HCT116 (cell line): ENCODE data around the gene ZNF215. TPM values are rescaled to one million over a fixed set of nuclear protein-coding genes. Genes with fewer than 3 reads are reported as not detected.

Source experiments
- ATAC-seq: fragments of 200-7000 bp; cut with Tn5 transposase; 2 replicates; pipeline ENCODE4 v1.9.1; 2020; ENCODE audit warnings: mild to moderate bottlenecking, moderate library complexity
- BruUV-seq: library from RNA; stranded (reverse); fragments of 400-500 nt; replicated peaks from 2 replicates; lab custom pipeline; 2021; lab: Mats Ljungman, UMichigan
- CTCF ChIA-PET: fragments of 300-600 bp; sonication (Branson Sonifier 250); formaldehyde crosslinking; loops from one replicate; lab custom pipeline; 2021; ENCODE audit warnings: antibody characterized with exemption; lab: Charles Lee
- POLR2A ChIA-PET: fragments of 300-600, 350-600 bp; sonication (Branson Sonifier 250); formaldehyde crosslinking; loops from one replicate; lab custom pipeline; 2021; ENCODE audit warnings: antibody characterized with exemption; lab: Charles Lee
- RAD21 ChIA-PET, 2 experiments: fragments of 300-600 bp; sonication (Branson Sonifier 250); formaldehyde crosslinking; loops; one replicate each; lab custom pipeline; 2023; ENCODE audit warnings: low total read pairs in 2 of 2; ENCODE audit not compliant: uncharacterized antibody in 2 of 2, unreplicated experiment in 2 of 2, low non-redundant PET in 1 of 2; lab: Charles Lee
- DNase-seq: peaks from one replicate; pipeline ENCODE4 v3.0.0-alpha.2; 2010; ENCODE audit warnings: low read depth, low spot score
- H2AFZ ChIP-seq: fragments of 200-600 bp; shearing (Covaris generic), sonication (generic); 2 replicates; pipeline ENCODE4 v1.6.1; 2017; ENCODE audit warnings: low read depth, mixed run types, mixed read lengths, antibody characterized with exemption, low read length; ENCODE audit not compliant: poor library complexity, severe bottlenecking
- H3K27ac ChIP-seq: 2 replicates; pipeline ENCODE4 v1.5.1; 2012; ENCODE audit warnings: low read depth, low read length
- H3K27me3 ChIP-seq: fragments of 200-600 bp; sonication (generic); 2 replicates; pipeline ENCODE4 v1.6.1; 2016; ENCODE audit warnings: mixed run types, low read length, mixed read lengths; ENCODE audit not compliant: insufficient read depth
- H3K36me3 ChIP-seq, 2 experiments: fragments of 200-500 bp in 1 of 2; fragments of 200-600 bp in 1 of 2; sonication (Bioruptor generic) in 1 of 2; sonication (generic) in 1 of 2; 2 replicates each; pipeline versions ENCODE4 v1.5.1 to v1.6.1; 2014 to 2016; ENCODE audit warnings: low read length in 2 of 2, inconsistent platforms in 1 of 2, mixed read lengths in 1 of 2, mixed run types in 1 of 2; ENCODE audit not compliant: insufficient read depth in 2 of 2, control insufficient read depth in 1 of 2
- H3K4me1 ChIP-seq, 2 experiments: fragments of 200-600 bp in 1 of 2; sonication (generic) in 1 of 2; 2 replicates each; pipeline versions ENCODE4 v1.5.1 to v1.6.1; 2012 to 2017; ENCODE audit warnings: low read length in 2 of 2, inconsistent platforms in 1 of 2, mild to moderate bottlenecking in 1 of 2, mixed read lengths in 1 of 2, mixed run types in 1 of 2, moderate library complexity in 1 of 2; ENCODE audit not compliant: insufficient read depth in 2 of 2, control insufficient read depth in 1 of 2
- H3K4me2 ChIP-seq: fragments of 200-600 bp; sonication (generic); 2 replicates; pipeline ENCODE4 v1.6.1; 2017; ENCODE audit warnings: mixed run types, low read length, mixed read lengths
- H3K4me3 ChIP-seq, 2 experiments: fragments of 200-600 bp in 1 of 2; sonication (generic) in 1 of 2; replicated peaks in 1 of 2; 2 replicates each; pipeline ENCODE4 v1.5.1; 2011 to 2016; ENCODE audit warnings: low read length in 2 of 2, control low read depth in 1 of 2, low read depth in 1 of 2, mild to moderate bottlenecking in 1 of 2, mixed read lengths in 1 of 2, mixed run types in 1 of 2
- H3K79me2 ChIP-seq: fragments of 200-600 bp; sonication (generic); 2 replicates; pipeline ENCODE4 v1.6.1; 2017; ENCODE audit warnings: mild to moderate bottlenecking, mixed run types, low read length, moderate library complexity, mixed read lengths; ENCODE audit not compliant: insufficient read depth
- H3K9ac ChIP-seq: fragments of 200-600 bp; sonication (generic); 2 replicates; pipeline ENCODE4 v1.6.1; 2016; ENCODE audit warnings: low read length, mixed read lengths
- H3K9me2 ChIP-seq: fragments of 200-600 bp; sonication (generic), shearing (Covaris generic); 2 replicates; pipeline ENCODE4 v1.6.1; 2017; ENCODE audit warnings: mixed run types, mild to moderate bottlenecking, moderate library complexity; ENCODE audit not compliant: insufficient read depth
- H3K9me3 ChIP-seq, 2 experiments: fragments of 200-500 bp in 1 of 2; fragments of 200-600 bp in 1 of 2; sonication (Bioruptor generic) in 1 of 2; sonication (generic) in 1 of 2; 2 replicates each; pipeline ENCODE4 v1.6.1; 2014 to 2017; ENCODE audit warnings: low read length in 2 of 2, mixed read lengths in 2 of 2, inconsistent platforms in 1 of 2, low read depth in 1 of 2, mild to moderate bottlenecking in 1 of 2, mixed run types in 1 of 2, moderate library complexity in 1 of 2; ENCODE audit not compliant: control insufficient read depth in 1 of 2, insufficient read depth in 1 of 2
- H4K20me1 ChIP-seq: fragments of 200-600 bp; sonication (generic), shearing (Covaris generic); 2 replicates; pipeline ENCODE4 v1.6.1; 2017; ENCODE audit warnings: mixed run types, mild to moderate bottlenecking, moderate library complexity; ENCODE audit not compliant: insufficient read depth
- CBX3 ChIP-seq: IDR thresholded peaks from 2 replicates; pipeline ENCODE4 v1.6.1; 2012; ENCODE audit warnings: low read depth
- CEBPB ChIP-seq: IDR thresholded peaks from 2 replicates; pipeline ENCODE4 v1.6.1; 2012; ENCODE audit warnings: low read depth
- EZH2 ChIP-seq: fragments of 200-600 bp; sonication (generic); IDR thresholded peaks from 2 replicates; pipeline ENCODE4 v1.6.1; 2017; ENCODE audit warnings: antibody characterized with exemption, mixed run types
- FOSL1 ChIP-seq: IDR thresholded peaks from 2 replicates; pipeline ENCODE4 v1.6.1; 2012; ENCODE audit warnings: low read depth
- MAX ChIP-seq: IDR thresholded peaks from 2 replicates; pipeline ENCODE4 v1.6.1; 2012
- POLR2A ChIP-seq: IDR thresholded peaks from 2 replicates; pipeline ENCODE4 v1.7.0; 2011; ENCODE audit warnings: borderline replicate concordance; ENCODE audit not compliant: insufficient read depth, insufficient read length; ENCODE audit errors: extremely low read depth
- REST ChIP-seq: IDR thresholded peaks from 2 replicates; pipeline ENCODE4 v1.6.1; 2012; ENCODE audit warnings: low read depth
- SIN3A ChIP-seq: IDR thresholded peaks from 2 replicates; pipeline ENCODE4 v1.6.1; 2012; ENCODE audit warnings: low read depth
- SP1 ChIP-seq: IDR thresholded peaks from 2 replicates; pipeline ENCODE4 v1.6.1; 2012; ENCODE audit warnings: low read depth
- TCF7L2 ChIP-seq: IDR thresholded peaks from 2 replicates; pipeline ENCODE4 v1.7.0; 2011; ENCODE audit warnings: borderline replicate concordance, inconsistent platforms; ENCODE audit not compliant: insufficient read depth, insufficient read length; ENCODE audit errors: extremely low read depth
- ZFX ChIP-seq: fragments of 450-650 bp; IDR thresholded peaks from 2 replicates; pipeline ENCODE4 v1.6.1; 2017
- ZNF274 ChIP-seq: fragments of 200-500 bp; sonication (Bioruptor generic); IDR thresholded peaks from 2 replicates; pipeline ENCODE4 v1.6.1; 2014; ENCODE audit warnings: mild to moderate bottlenecking, low read depth, low read length, inconsistent platforms
- intact Hi-C: fragments of 100-400 bp; cut with micrococcal nuclease; formaldehyde crosslinking; loops from 2 replicates; pipeline ENCODE4 v1.10.0; 2022
- total RNA-seq: library from RNA; stranded (reverse); gene quantifications from one replicate; pipeline ENCODE4 v1.2.1, GENCODE V29; 2021; ENCODE audit not compliant: unreplicated experiment

The ZNF215 gene
- total RNA-seq, 1 experiment from 2014 or later: 9.9 TPM

GRCh38 chr11:6889835-6890234, 36.4 kb upstream of the ZNF215 start (continued):
- TF ChIP-seq FOSL1 (no peak), POLR2A (no peak), MAX (no peak), CEBPB (no peak)

- ChIA-PET POLR2A (no interaction called here), RAD21 (no interaction called here), CTCF (no interaction called here)
- Histone ChIP-seq H2AFZ (no peak within 1 kb of the TSS), H3K27me3 (peaks cover 34% of the 10 kb centered on the region), H3K9me3 (no peaks in the 10 kb centered on the region), H3K4me1 (no peaks in the 10 kb centered on the region), H3K9ac (no peak within 1 kb of the TSS), H3K9me2 (no peaks in the 10 kb centered on the region), H3K4me2 (no peak within 1 kb of the TSS), H4K20me1 (no peaks in the 10 kb centered on the region), H3K36me3 (no peaks in the 10 kb centered on the region), H3K27ac (no peak within 1 kb of the TSS), H3K4me3 (no peak within 1 kb of the TSS), H3K79me2 (no peaks in the 10 kb centered on the region)
- no TSS peak for BruUV-seq
- intact Hi-C loops: no loop called here
- no peak for DNase-seq
- TF ChIP-seq ZFX: no peak
- no peak for TF ChIP-seq SIN3A
- TF ChIP-seq SP1: no peak
- no peak for TF ChIP-seq EZH2
- no peak for TF ChIP-seq CBX3
- no peak for TF ChIP-seq CEBPB
- no peak for TF ChIP-seq ZNF274
- no peak for TF ChIP-seq TCF7L2
- TF ChIP-seq FOSL1: no peak
- TF ChIP-seq REST: no peak
- no peak for TF ChIP-seq MAX
- no peak for ATAC-seq
Observed at GRCh38 chr11:6892400-6892799, 33.8 kb upstream of the ZNF215 start, which contains the start of gene OR2D2. Gene OR2D2, minus strand, starts transcription at chr11:6892500. Its CDS starts 0 bp downstream, at chr11:6892500.
